Ishikawa (cell line): Measurements from ENCODE around the gene ATG16L1.

Source experiments
- CEBPB ChIP-seq: IDR thresholded peaks from 2 replicates; pipeline ENCODE4 v1.6.1; 2012
- EP300 ChIP-seq: IDR thresholded peaks from 2 replicates; pipeline ENCODE4 v1.6.1; 2012; ENCODE audit warnings: borderline replicate concordance
- FOXM1 ChIP-seq: IDR thresholded peaks from 2 replicates; pipeline ENCODE4 v1.6.1; 2012; ENCODE audit warnings: low read depth, borderline replicate concordance
- MAX ChIP-seq: IDR thresholded peaks from 2 replicates; pipeline ENCODE4 v1.6.1; 2012
- NFIC ChIP-seq: IDR thresholded peaks from 2 replicates; pipeline ENCODE4 v1.6.1; 2012
- RAD21 ChIP-seq: IDR thresholded peaks from 2 replicates; pipeline ENCODE4 v1.6.1; 2012; ENCODE audit warnings: low read depth
- REST ChIP-seq: IDR thresholded peaks from 2 replicates; pipeline ENCODE4 v1.6.1; 2012; ENCODE audit warnings: low read depth, mild to moderate bottlenecking
- TAF1 ChIP-seq: IDR thresholded peaks from 2 replicates; pipeline ENCODE4 v1.6.1; 2012; ENCODE audit warnings: low read depth, mild to moderate bottlenecking
- TCF12 ChIP-seq: IDR thresholded peaks from 2 replicates; pipeline ENCODE4 v1.6.1; 2012; ENCODE audit warnings: low read depth
- USF1 ChIP-seq: IDR thresholded peaks from 2 replicates; pipeline ENCODE4 v1.6.1; 2012
- YY1 ChIP-seq: IDR thresholded peaks from 2 replicates; pipeline ENCODE4 v1.6.1; 2012; ENCODE audit warnings: low read depth
- ZBTB7A ChIP-seq: IDR thresholded peaks from 2 replicates; pipeline ENCODE4 v1.6.1; 2012; ENCODE audit warnings: low read depth

GRCh38 chr2:233303252-233303651 is 51.8 kb downstream of the ATG16L1 start:
- TF ChIP-seq USF1 (no peak), MAX (no peak), TAF1 (no peak), RAD21 (0 out of 2 replicates have a peak, but pooled peaks have one; percentile 5), FOXM1 (no peak), EP300 (no peak), TCF12 (no peak), YY1 (no peak), REST (no peak), ZBTB7A (no peak), CEBPB (no peak), NFIC (no peak)
